NCI-H524 treated with DMSO at 0.1 percent for 48 hours (cell line): ENCODE results near the gene LRRC28.

ENCODE experiments used
- DNase-seq: peaks from one replicate; lab custom pipeline; 2025; lab: John Stamatoyannopoulos, UW

Gene LRRC28

GRCh38 chr15:99416191-99417188, 165.2 kb downstream of the LRRC28 start:
- DNase-seq: no peak

GRCh38 chr15:99421172-99421656, 169.9 kb downstream of the LRRC28 start:
- DNase-seq: no peak

GRCh38 chr15:99421758-99422157, 170.5 kb downstream of the LRRC28 start:
- no peak for DNase-seq

GRCh38 chr15:99423186-99424130, 172.2 kb downstream of the LRRC28 start:
- DNase-seq: no peak

GRCh38 chr15:99424131-99424571, 172.9 kb downstream of the LRRC28 start:
- DNase-seq: no peak

GRCh38 chr15:99424978-99425656, 173.8 kb downstream of the LRRC28 start:
- DNase-seq: no peak

GRCh38 chr15:99425657-99426301, 174.5 kb downstream of the LRRC28 start:
- no peak for DNase-seq

GRCh38 chr15:99426431-99427105, 175.3 kb downstream of the LRRC28 start:
- no peak for DNase-seq

- DNase-seq: no peak
These were observed 175.9 kb downstream of the LRRC28 start for GRCh38 chr15:99427210-99427609.

- DNase-seq: no peak
These were observed 176.5 kb downstream of the LRRC28 start for GRCh38 chr15:99427668-99428361.

GRCh38 chr15:99429681-99430081, 178.4 kb downstream of the LRRC28 start:
- DNase-seq: no peak

- DNase-seq: no peak
These were observed 179.7 kb downstream of the LRRC28 start for GRCh38 chr15:99430881-99431401.

GRCh38 chr15:99431661-99432091, 180.4 kb downstream of the LRRC28 start:
- no peak for DNase-seq

GRCh38 chr15:99432271-99433025, 181.2 kb downstream of the LRRC28 start:
- DNase-seq: no peak

GRCh38 chr15:99433026-99433756, 181.9 kb downstream of the LRRC28 start:
- DNase-seq: no peak

GRCh38 chr15:99433757-99434450, 182.6 kb downstream of the LRRC28 start:
- DNase-seq: no peak

GRCh38 chr15:99434506-99435112, 183.3 kb downstream of the LRRC28 start:
- no peak for DNase-seq
